GM12873 (cell line): ENCODE measurements around the gene STON2.

Source experiments
- CTCF ChIP-seq: IDR thresholded peaks from 2 replicates; pipeline ENCODE4 v1.5.1; 2012; ENCODE audit warnings: low read depth, mild to moderate bottlenecking, moderate library complexity, low read length, control low read depth; ENCODE audit not compliant: insufficient read depth; ENCODE audit errors: missing control alignments

Gene STON2

GRCh38 chr14:81341370-81341769, 58.8 kb downstream of the STON2 start:
- no peak for TF ChIP-seq CTCF

- TF ChIP-seq CTCF = no peak
Measured at GRCh38 chr14:81340201-81340600, 59.9 kb downstream of the STON2 start.

- TF ChIP-seq CTCF = no peak
Measured at GRCh38 chr14:81337073-81337472, 63.1 kb downstream of the STON2 start.

GRCh38 chr14:81336009-81336408, 64.1 kb downstream of the STON2 start:
- TF ChIP-seq CTCF = no peak

GRCh38 chr14:81332725-81333124, 67.4 kb downstream of the STON2 start:
- TF ChIP-seq CTCF = no peak

GRCh38 chr14:81331229-81332021, 68.7 kb downstream of the STON2 start:
- no peak for TF ChIP-seq CTCF

- TF ChIP-seq CTCF = no peak
Measured at GRCh38 chr14:81330619-81331122, 69.5 kb downstream of the STON2 start.
